ENCODE results near the gene INO80. TPM values are rescaled to one million over a fixed set of nuclear protein-coding genes. Genes with fewer than 3 reads are reported as not detected.

Gene INO80
- total RNA-seq, 2 donors from 2014 or later = 23.0 to 51.2 TPM

- DNase-seq (ENCODE audit: low spot score) = no peak
- Histone ChIP-seq H3K4me1 (replicated peaks) (no peaks in the 10 kb centered on the region), H3K9me3 (no peaks in the 10 kb centered on the region), H3K27me3 (replicated peaks; ENCODE audit: insufficient read depth) (no peaks in the 10 kb centered on the region), H3K4me3 (no peak overlapping the region), H3K36me3 (no peaks in the 10 kb centered on the region), H3K27ac (no peak overlapping the region)
- intact Hi-C loops (cut with DNase I) = loop anchor here (5.0 kb wide), 1 partner anchor 68 kb away; no protein-coding TSS in a partner anchor
- WGBS = 47% methylated on average over 7 of the region's 7 CpGs
- TF ChIP-seq CTCF (IDR thresholded peaks at IDR 0.05) = no peak
- no peak for TF ChIP-seq POLR2A (IDR thresholded peaks at IDR 0.05)
- TF ChIP-seq POLR2AphosphoS5 (IDR thresholded peaks at IDR 0.05) = peak; percentile 34
Observed at GRCh38 chr15:40949756-40950207, 166.3 kb downstream of the INO80 start.

DNA sequence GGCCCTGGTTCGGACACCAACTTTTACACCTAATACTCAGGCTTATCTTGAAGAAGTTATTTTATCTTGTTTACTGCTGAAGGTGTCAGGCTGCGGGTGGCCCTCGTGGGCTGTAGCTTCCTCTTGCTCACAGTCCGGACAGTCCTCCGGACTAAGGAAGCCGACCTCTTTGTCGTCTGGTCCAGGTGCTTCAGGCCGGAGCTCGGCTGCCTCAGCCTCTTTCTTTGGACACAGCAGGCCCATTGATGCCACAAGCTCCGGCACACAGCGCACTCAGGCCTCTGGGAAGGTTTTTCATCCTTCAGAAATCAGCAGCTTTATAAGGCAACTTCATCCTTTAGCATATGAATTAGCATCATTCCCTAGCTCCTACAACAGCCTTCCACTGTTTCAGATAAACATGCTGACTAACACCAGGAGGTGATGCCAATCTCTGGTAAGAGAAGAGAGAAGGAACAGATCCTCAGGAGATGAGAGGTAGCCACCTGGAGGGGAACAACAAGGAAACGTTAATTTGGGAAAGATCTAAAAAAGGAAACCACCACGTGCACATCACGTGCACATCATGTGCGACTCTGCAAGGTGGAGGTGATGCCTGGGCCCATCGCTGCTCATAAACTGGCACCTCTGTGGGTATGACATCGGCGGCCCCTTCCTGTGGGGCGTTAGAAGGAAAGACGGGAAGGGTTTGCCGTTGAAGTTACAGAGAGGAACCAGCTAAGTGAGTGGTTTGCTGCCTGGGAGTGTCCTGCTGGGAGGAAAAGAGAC, 167.2 kb downstream of the INO80 start:
- no peak overlapping the region for H3K4me3 ChIP-seq
- intact Hi-C loops (cut with DNase I) = no loop called here
- WGBS = 74% methylated on average over 21 of the region's 21 CpGs
- H3K27ac ChIP-seq = no peak overlapping the region
- H3K27me3 ChIP-seq (replicated peaks; ENCODE audit: insufficient read depth) = no peaks in the 10 kb centered on the region
- no peaks in the 10 kb centered on the region for H3K36me3 ChIP-seq
- no peak for DNase-seq (ENCODE audit: low spot score)
- H3K4me1 ChIP-seq (replicated peaks) = no peaks in the 10 kb centered on the region
- no peak for TF ChIP-seq CTCF (IDR thresholded peaks at IDR 0.05)
- TF ChIP-seq POLR2A (IDR thresholded peaks at IDR 0.05) = no peak
- TF ChIP-seq POLR2AphosphoS5 (IDR thresholded peaks at IDR 0.05) = no peak
- H3K9me3 ChIP-seq = no peaks in the 10 kb centered on the region

GRCh38 chr15:40944510-40945296, 171.4 kb downstream of the INO80 start:
- DNase-seq (ENCODE audit: low spot score) = no peak
- intact Hi-C loops (cut with DNase I) = loop anchor here (5.0 kb wide), 1 partner anchor 37 kb away; no protein-coding TSS in a partner anchor

GRCh38 chr15:40943764-40944365, 172.2 kb downstream of the INO80 start:
- Histone ChIP-seq H3K9me3 (no peaks in the 10 kb centered on the region), H3K27ac (no peak overlapping the region), H3K4me3 (no peak overlapping the region), H3K27me3 (replicated peaks; ENCODE audit: insufficient read depth) (no peaks in the 10 kb centered on the region), H3K4me1 (replicated peaks) (peaks cover 7% of the 10 kb centered on the region), H3K36me3 (no peaks in the 10 kb centered on the region)
- DNase-seq (ENCODE audit: low spot score) = no peak
- TF ChIP-seq POLR2AphosphoS5 (IDR thresholded peaks at IDR 0.05) (no peak), POLR2A (IDR thresholded peaks at IDR 0.05) (no peak), CTCF (IDR thresholded peaks at IDR 0.05) (no peak)
- 98% methylated on average over 9 of the region's 9 CpGs for WGBS
- intact Hi-C loops (cut with DNase I) = loop anchor here (5.0 kb wide), 1 partner anchor 37 kb away; no protein-coding TSS in a partner anchor

More at GRCh38 chr15:40944510-40945296, 171.4 kb downstream of the INO80 start:
- 86% methylated on average over 11 of the region's 11 CpGs for WGBS
- Histone ChIP-seq H3K36me3 (no peaks in the 10 kb centered on the region), H3K4me1 (replicated peaks) (peaks cover 7% of the 10 kb centered on the region), H3K9me3 (no peaks in the 10 kb centered on the region), H3K27me3 (replicated peaks; ENCODE audit: insufficient read depth) (no peaks in the 10 kb centered on the region), H3K4me3 (no peak overlapping the region), H3K27ac (no peak overlapping the region)
- TF ChIP-seq CTCF (IDR thresholded peaks at IDR 0.05) = no peak
- TF ChIP-seq POLR2AphosphoS5 (IDR thresholded peaks at IDR 0.05) = no peak
- TF ChIP-seq POLR2A (IDR thresholded peaks at IDR 0.05) = no peak

Measured in prostate gland (tissue), 2 donors.